DOHH2 (cell line): ENCODE results near the gene RGS7.

Experiments used
- CTCF ChIP-seq: fragments of 200-600 bp; sonication (generic); IDR thresholded peaks from one replicate; pipeline ENCODE4 v1.5.1; 2014; ENCODE audit warnings: antibody characterized with exemption, mild to moderate bottlenecking, low read depth, low read length; ENCODE audit not compliant: poor library complexity, severe bottlenecking
- EZH2phosphoT487 ChIP-seq: fragments of 200-600 bp; sonication (generic); IDR thresholded peaks from 2 replicates; pipeline ENCODE4 v1.6.1; 2017; ENCODE audit warnings: borderline replicate concordance, mild to moderate bottlenecking, antibody characterized with exemption, low read length, moderate library complexity, mixed read lengths

- TF ChIP-seq CTCF (no peak), EZH2phosphoT487 (no peak)
Measured at GRCh38 chr1:241356519-241357365, at the start of gene RGS7.
